HG02798 (cell line): Measurements from ENCODE around the gene ALOX12B.
"Not testable (repeated sequence)": the region's sequence is repeated elsewhere in the genome, so short reads cannot be mapped to it uniquely, and the experiment has no call there.

ENCODE experiments used
- ATAC-seq: cut with Tn5 transposase; IDR thresholded peaks from one replicate; pipeline ENCODE4 v1.9.1; 2021; ENCODE audit warnings: mild to moderate bottlenecking; ENCODE audit not compliant: unreplicated experiment, poor library complexity

The ALOX12B gene

DNA sequence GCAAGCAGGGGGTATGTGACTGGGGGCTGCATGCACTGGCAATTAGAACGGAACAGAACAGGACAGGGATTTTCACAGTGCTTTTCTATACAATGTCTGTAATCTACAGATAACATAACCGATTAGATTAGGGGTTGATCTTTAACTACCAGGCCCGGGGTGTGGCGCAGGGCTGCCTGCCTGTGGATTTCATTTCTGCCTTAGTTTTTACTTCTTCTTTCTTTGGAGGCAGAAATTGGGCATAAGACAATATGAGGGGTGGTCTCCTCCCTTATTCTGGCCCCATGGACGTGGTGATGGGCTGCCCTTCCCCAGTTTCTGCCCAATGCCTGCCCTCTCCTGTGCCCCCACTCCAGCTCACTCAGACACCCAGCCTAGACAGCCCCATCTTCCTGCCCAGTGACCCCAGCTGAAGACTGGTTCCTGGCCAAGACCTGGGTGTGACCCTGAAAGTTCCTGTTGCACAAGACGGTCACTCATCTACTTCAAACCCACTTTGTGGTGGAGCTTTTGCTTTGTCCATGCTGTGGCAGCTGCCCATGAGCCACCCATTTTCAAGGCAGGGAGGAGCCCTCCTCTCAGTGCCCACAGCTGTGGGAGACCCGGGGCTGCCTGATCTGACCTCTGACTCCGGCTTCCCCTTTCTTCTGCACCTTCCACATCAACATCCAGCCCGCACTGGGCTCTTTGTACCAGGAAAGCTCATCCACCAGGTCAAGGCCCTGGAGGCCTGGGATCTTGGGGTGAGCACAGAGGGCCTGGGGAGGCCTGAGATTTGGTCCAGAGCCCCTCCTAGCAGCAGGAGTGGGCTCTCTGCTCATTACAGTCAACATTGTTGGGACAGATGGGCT is 18.6 kb downstream of the ALOX12B start:
- no peak for ATAC-seq

DNA sequence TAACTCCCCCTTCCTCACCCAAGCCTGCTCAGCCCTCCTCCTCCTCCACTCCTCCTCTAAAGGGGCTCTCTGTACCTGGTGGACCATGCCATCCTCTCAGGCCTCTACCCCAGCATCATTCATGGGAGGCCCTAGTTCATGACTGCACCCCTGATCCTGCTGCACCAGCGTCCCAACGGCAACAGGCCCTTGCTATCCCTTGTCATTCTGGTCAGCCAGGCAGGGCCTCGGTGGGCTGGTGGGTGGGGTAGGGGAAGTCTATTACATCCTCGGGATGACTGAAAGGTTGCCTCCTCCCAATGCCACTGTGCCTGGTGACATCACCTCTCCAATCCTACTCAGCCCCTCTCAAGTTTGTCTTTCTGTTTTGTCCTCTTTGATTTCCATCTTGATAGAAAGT is 19.7 kb downstream of the ALOX12B start:
- ATAC-seq = no peak

DNA sequence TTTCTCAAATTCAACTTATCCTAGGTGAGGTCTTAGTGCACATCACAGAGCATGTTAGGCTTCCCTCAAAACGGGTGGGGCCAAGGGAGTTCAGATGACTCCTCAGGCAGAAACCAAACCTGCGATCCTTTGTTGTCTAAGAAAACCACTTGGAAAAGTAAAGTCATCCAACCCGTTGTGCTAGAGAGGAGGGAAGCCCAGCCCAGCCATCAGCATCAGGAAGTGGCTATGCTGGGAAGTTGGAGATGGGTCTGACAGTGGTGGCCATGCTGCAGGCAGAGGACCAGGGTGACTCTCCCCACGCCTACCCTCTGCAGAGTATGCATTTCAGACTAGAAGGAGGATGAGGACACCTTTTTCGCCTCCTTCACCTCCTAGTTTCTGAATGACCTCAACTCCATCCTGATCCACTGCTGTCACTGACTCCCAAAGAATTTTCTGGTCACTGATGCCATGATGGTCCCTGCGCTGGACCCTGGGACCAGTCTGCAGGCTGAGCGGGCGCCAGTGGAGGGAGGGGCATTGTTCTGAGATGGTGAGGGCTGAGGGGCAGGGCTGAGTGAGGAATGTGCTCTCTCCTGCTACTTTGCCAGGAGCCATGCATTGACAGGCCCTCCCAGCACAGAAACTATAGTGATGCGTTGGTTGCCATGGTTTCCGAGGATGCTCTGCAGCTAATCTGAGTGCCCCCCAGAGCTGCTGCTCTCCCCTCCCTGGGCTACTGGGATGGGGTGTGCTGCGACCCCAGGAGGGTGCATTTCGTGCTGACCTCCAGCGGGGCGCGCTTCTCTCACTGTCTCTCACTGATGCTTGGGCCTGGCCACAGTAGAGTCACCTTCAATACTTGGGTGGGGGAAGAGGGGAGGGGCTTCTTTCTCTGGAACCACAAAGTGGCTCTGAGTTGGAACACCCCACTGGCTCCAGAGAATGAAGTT is 20.4 kb downstream of the ALOX12B start:
- no peak for ATAC-seq

GRCh38 chr17:8064561-8065019 is 22.9 kb downstream of the ALOX12B start:
- ATAC-seq = no peak

- no peak for ATAC-seq
Observed at GRCh38 chr17:8063761-8064534, 23.6 kb downstream of the ALOX12B start.

- no peak for ATAC-seq
Observed at GRCh38 chr17:8062807-8063483, 24.6 kb downstream of the ALOX12B start.

DNA sequence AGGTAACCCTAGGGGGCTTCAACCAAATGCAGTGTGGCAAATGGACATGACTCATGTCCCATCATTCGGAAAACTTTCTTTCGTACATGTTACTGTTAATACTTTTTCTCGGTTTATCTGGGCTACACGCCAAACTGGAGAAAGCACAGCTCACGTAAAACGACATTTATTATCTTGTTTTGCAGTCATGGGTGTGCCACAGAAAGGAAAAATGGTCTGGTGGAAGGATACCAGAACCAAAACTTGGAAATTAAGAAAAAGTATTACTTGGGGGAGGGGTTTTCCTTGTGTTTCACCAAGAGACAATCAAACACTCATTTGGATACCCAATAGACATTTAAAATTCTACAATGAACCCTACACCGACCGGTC is 25.1 kb downstream of the ALOX12B start:
- ATAC-seq = no peak

GRCh38 chr17:8061851-8062250 is 25.7 kb downstream of the ALOX12B start:
- ATAC-seq = not testable (repeated sequence)

GRCh38 chr17:8060274-8060673 is 27.2 kb downstream of the ALOX12B start:
- no peak for ATAC-seq

- ATAC-seq = no peak
Observed at GRCh38 chr17:8059131-8059530, 28.4 kb downstream of the ALOX12B start.

DNA sequence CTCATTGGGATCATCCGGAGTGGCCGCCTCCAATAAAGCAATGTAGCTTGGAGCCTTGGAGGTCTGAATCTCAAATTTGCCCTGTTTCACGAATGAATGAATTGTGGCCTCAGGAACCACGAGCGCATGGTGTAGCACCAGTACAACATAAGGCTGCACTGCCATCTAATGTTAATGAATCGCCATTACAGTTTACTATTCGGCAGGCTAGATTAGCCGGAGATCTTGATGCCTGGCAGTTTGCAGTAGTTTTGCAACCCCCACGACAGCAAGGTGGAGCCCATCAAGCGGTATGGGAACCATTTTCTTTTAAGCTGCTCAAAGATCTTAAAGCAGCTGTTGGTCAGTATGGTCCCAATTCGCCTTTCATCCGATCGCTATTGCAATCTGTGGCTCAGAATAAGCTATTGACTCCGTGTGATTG is 29.8 kb downstream of the ALOX12B start:
- ATAC-seq = peak; percentile 49

DNA sequence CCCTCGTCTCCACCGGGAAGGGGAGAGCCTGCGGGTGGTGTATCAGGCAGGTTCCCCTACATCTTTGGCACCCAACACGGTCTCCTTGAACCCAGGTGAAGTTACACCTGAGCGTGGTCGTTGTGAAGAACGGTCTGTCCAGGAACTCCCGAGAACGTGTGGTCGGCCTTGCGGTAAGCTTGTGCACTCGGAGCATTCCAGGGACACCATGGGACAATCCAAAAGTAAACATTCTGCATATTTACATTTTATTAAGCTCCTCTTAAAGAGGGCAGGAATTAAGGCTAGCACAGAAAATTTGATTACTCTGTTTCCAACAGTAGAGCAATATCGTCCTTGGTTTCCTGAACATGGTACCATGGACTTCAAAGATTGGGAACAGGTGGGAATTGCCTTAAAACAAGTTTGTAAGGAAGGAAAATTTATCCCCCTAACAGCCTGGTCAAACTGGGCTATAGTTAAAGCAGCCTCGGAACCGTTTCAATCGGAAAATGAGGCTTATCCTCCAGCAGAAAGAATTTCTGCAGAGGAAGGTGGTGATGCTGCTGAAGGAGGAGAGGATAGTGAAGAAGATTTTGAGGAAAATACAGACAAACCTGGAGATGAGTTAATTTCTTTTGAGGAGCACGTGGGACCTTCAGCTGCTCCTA is 30.4 kb downstream of the ALOX12B start:
- no peak for ATAC-seq

DNA sequence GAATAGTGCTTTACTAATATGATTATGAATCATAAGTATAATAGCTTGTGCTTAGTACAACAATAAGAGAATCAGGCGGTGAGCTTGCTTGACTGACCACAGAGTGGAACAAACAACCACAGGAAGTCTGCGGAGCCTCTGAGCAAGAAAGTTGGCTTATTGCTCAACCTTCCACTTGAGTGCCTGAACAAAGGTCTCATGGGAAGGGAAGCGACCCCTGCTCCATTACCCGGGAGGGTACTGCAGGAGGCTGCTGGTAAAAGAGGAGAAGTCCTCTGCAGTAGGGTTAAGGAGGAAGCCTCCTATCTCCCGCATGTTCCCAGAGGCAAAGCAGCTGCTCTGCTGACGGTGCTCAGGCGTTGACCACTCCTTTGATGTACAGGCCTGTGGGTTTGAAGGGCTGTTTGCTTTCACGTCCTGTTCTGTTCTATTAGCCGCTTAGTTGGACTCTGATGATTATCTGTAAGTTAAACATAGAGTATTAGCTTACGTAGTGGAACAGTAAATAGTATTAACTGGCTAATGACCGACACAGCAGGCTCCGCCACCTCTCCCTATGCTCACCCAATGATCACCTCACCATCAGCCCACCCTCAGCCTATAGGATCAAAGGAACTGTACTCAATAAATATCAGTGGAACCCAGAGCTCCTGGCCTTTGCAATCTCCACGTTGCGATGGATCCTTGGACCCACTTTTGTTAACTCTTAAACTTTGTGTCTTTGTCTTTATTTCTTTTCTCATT is 31.1 kb downstream of the ALOX12B start:
- no peak for ATAC-seq

- ATAC-seq = no peak
Observed at GRCh38 chr17:8055851-8056231, 31.7 kb downstream of the ALOX12B start.

GRCh38 chr17:8053600-8053999 is 33.9 kb downstream of the ALOX12B start:
- no peak for ATAC-seq

- ATAC-seq = no peak
Observed at GRCh38 chr17:8052256-8053252, 35.0 kb downstream of the ALOX12B start.

GRCh38 chr17:8051831-8052230 is 35.7 kb downstream of the ALOX12B start:
- no peak for ATAC-seq

- no peak for ATAC-seq
Observed at GRCh38 chr17:8048736-8049135, 38.8 kb downstream of the ALOX12B start.
